Measurements from ENCODE around the gene CFAP299.

GRCh38 chr4:80586716-80587115 lies 251.2 kb downstream of the CFAP299 start:
- TF ChIP-seq CTCF (conservative IDR thresholded peaks at IDR 0.05; ENCODE audit: low read length) (no peak), EZH2phosphoT487 (IDR thresholded peaks at IDR 0.05; ENCODE audit: borderline replicate concordance) (no peak)

All from Loucy (cell line).